GM12875 (cell line): ENCODE data around the gene CTIF.

Experiments used
- H3K4me3 ChIP-seq: one replicate; pipeline ENCODE4 v1.5.1; 2011; ENCODE audit warnings: low read depth, low read length, control low read depth
- CTCF ChIP-seq: IDR thresholded peaks from 2 replicates; pipeline ENCODE4 v1.5.1; 2011; ENCODE audit warnings: low read depth, mild to moderate bottlenecking, control low read depth, inconsistent platforms, low read length, moderate library complexity, borderline replicate concordance; ENCODE audit not compliant: insufficient read depth

Gene CTIF

GRCh38 chr18:48672671-48673340 lies 134.0 kb downstream of the CTIF start:
- H3K4me3 ChIP-seq = no peak overlapping the region
- no peak for TF ChIP-seq CTCF

- H3K4me3 ChIP-seq = no peak overlapping the region
- no peak for TF ChIP-seq CTCF
Measured at GRCh38 chr18:48673456-48673852, 134.6 kb downstream of the CTIF start.

- no peak for TF ChIP-seq CTCF
- no peak overlapping the region for H3K4me3 ChIP-seq
Measured at GRCh38 chr18:48673853-48674721, 135.3 kb downstream of the CTIF start.

DNA sequence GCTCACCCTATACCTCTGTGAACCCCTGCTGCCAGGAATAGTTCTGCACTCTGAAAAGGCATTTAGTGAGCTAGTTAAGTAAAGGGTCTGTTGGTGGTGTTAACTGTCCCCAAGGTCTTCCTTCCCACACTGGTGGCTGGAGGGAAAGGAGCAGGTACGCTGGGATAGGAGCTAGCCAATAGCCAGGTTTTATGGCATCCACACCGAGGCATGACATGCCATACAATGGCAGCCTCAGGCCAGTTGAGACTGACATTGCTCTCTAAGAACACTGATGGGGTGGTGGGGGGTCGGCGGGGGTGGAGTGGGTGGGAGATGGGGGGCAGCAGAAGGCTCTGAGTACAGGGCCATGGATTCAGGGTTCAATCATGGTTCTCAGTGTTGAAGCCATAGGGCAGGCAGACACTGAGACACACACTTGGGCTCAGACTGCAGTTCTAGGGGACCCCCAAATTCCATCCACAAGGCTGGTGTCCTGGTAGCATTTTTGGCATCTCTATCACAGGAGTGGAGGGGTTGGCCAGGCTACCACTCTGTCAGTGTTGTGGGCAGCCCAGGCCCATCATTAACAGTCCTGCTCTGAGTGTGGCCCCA lies 136.0 kb downstream of the CTIF start:
- TF ChIP-seq CTCF = no peak
- no peak overlapping the region for H3K4me3 ChIP-seq

- no peak overlapping the region for H3K4me3 ChIP-seq
- TF ChIP-seq CTCF = peak; percentile 95
Measured at GRCh38 chr18:48675352-48675761, 136.5 kb downstream of the CTIF start.

GRCh38 chr18:48675912-48676311 lies 137.1 kb downstream of the CTIF start:
- TF ChIP-seq CTCF = no peak

More at GRCh38 chr18:48675912-48676311, 137.1 kb downstream of the CTIF start:
- H3K4me3 ChIP-seq = no peak overlapping the region
